GM23248 (cell line): ENCODE data around the gene ADGRA3.

ENCODE experiments used
- EZH2 ChIP-seq: fragments of 200-600 bp; sonication (generic); IDR thresholded peaks from 2 replicates; pipeline ENCODE4 v1.6.1; 2018; ENCODE audit warnings: antibody characterized with exemption, mild to moderate bottlenecking; ENCODE audit not compliant: insufficient read depth, poor library complexity, severe bottlenecking
- EZH2phosphoT487 ChIP-seq: fragments of 200-600 bp; sonication (generic); IDR thresholded peaks from 2 replicates; pipeline ENCODE4 v1.6.1; 2018; ENCODE audit warnings: antibody characterized with exemption, moderate library complexity, mild to moderate bottlenecking, low read depth; ENCODE audit not compliant: insufficient read depth

- TF ChIP-seq EZH2phosphoT487 (no peak), EZH2 (no peak)
These were observed 43.8 kb downstream of the ADGRA3 start for GRCh38 chr4:22471999-22472461.
